Erythroblast (primary cell): ENCODE results near the gene SLC39A11.

Experiments
- GATA1 ChIP-seq: IDR thresholded peaks from 2 replicates; pipeline ENCODE4 v1.6.1; 2011; ENCODE audit warnings: low read depth, mild to moderate bottlenecking, control low read depth, low read length, moderate library complexity
- POLR2A ChIP-seq: IDR thresholded peaks from 2 replicates; pipeline ENCODE4 v1.6.1; 2011; ENCODE audit warnings: mild to moderate bottlenecking, low read length

GRCh38 chr17:72696156-72696555, 396.3 kb downstream of the SLC39A11 start:
- TF ChIP-seq POLR2A (no peak), GATA1 (no peak)
